Coronary artery (tissue), 2 donors: Measurements from ENCODE around the gene INKA1.
A peak's percentile ranks its signal among the peaks of the same experiment; 100 is the strongest.

Experiments used
- DNase-seq: peaks from one replicate; pipeline ENCODE4 v3.0.0-alpha.2; 2017; ENCODE audit warnings: low spot score
- H3K27ac ChIP-seq, 2 donors: fragments of 200-600 bp; sonication (generic); one replicate each; pipeline ENCODE4 v1.5.1; 2016 to 2019
- H3K4me3 ChIP-seq: fragments of 200-600 bp; sonication (generic); 2 replicates; pipeline ENCODE4 v1.5.1; 2016; ENCODE audit warnings: mild to moderate bottlenecking, moderate library complexity
- CTCF ChIP-seq: fragments of 200-600 bp; sonication (generic); IDR thresholded peaks from one replicate; pipeline ENCODE4 v1.5.1; 2019; ENCODE audit warnings: antibody characterized with exemption

Gene INKA1

GRCh38 chr3:49804141-49805041 lies 1.3 kb downstream of the INKA1 start:
- peak overlapping the region; percentile 93 for H3K4me3 ChIP-seq
- TF ChIP-seq CTCF: no peak
- H3K27ac ChIP-seq: peak overlapping the region; percentile 89 to 98
- DNase-seq: no peak

DNA sequence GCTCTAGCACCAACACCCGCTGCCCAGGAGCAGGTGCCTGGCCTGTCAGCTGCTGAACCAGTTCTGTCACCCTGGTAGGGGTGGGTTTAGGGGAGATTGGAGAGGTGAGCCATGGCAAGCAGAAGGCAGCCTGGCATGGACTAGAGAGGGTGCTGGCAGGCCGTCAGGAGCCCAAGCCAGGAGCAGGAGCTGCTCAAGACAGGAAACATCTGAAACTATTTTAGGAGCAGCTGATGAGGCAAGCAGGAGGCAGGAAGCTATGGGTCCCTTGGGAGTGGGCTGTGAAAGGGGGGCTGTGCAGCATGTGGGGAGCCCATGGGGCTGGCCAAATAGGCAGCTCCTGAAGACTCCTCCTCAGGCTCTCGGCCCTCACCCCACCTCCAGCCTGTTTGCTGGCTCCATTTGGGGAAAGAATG lies 2.3 kb downstream of the INKA1 start:
- Histone ChIP-seq H3K4me3 (peak overlapping the region; percentile 93), H3K27ac (peak overlapping the region; percentile 89 to 98)
- no peak for TF ChIP-seq CTCF
- DNase-seq: peak; percentile 96

DNA sequence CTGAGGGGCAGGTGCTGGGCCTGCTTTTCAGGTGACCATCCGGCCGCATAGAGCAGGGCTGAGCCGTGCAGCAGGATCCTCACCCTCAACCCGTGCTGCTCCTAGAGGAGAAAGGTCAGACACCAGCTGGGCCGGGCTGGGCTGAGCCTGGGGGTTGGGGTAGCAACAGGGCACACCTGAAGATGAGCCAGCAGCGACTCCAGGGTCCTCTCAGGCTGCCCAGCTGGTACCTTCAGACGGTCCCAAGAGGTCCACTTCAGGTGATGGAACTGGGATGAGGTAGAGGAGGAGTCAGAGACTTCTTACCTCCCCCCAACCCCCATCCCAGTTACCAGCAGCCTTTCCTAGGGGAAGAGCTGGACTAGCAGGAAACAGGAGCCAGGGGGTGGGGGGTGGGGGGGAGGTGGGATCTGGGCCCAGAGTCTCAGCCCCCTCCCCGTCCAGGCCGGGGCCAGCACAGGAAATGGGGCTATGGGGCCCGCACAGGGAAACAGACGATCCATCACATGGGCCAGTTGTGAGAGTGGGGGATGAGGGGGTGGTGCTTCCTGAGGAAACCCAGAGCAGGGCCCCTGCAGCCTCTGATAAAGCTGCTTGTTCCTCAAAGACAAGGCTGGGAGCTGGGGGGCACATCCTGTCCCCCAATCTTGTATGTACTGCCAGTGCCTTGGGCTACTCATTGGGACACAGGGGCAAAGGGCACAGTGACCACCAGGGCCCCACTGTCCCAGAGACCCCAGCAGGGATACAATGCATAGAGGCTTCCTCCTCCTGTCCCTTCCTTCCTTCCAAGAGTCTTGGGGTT lies 3.0 kb downstream of the INKA1 start:
- Histone ChIP-seq H3K4me3 (peak overlapping the region; percentile 26), H3K27ac (peak overlapping the region; percentile 89 to 98)
- no peak for DNase-seq
- no peak for TF ChIP-seq CTCF

DNA sequence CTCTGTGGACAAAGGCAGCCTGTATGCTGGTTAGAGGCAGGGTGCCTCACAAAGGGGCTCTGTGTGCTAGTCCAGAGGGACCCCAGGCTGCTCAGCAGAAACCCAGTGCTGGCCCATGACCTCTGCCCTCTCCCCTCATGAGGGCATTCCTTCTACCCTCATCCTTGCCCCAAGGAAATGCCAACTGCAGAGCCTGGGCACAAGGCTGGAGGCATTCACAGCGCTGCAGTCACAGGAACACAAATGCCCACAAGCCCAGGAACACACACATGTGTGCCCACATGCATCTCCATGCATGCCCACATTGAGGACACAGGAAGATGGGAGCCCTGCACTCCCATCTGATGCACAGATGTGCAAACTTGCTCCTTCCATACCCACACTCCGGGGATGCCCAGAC lies 3.8 kb downstream of the INKA1 start:
- TF ChIP-seq CTCF: no peak
- no peak overlapping the region for H3K4me3 ChIP-seq
- H3K27ac ChIP-seq: peak overlapping the region in 1 of 2 donors; percentile 98
- DNase-seq: no peak

DNA sequence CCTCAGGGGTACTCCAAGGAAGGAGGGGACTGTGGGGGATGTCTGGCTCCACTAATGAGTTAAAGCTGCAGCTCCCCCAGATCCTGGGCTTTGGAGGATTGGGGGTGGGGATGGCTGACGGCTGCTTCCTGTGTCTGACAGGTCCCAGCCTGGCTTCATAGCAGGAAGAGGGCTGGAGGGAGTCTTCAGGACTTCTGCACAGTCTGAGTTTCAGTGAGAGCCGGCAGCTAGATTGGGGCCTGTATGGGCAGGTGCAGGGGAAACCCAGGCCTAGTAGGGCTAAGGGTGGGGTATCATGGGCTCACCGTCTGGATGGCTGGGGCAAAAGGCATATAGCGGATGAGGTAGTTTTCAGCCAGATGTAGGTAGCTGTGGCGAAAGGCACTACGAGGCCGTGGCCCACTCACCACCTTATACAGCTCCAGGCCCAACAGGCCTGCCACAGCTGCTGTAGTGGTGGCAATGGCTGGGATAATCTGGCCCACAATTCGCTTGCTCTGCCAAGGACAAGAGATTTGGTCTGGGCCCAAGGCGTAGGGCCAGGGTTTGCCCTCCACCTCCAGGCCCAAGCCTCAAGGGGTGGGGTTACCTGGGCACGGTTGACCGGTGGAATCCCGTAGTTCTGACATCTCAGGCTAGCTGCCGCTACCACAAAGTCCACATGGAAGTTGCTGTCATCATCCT lies 4.5 kb downstream of the INKA1 start:
- TF ChIP-seq CTCF: no peak
- no peak for DNase-seq
- peak overlapping the region; percentile 13 to 59 for H3K27ac ChIP-seq

GRCh38 chr3:49812916-49813496 lies 9.9 kb downstream of the INKA1 start:
- no peak for TF ChIP-seq CTCF
- peak overlapping the region; percentile 74 for H3K4me3 ChIP-seq
- peak overlapping the region; percentile 67 to 85 for H3K27ac ChIP-seq
- DNase-seq: no peak

More for the DNA sequence above, 4.5 kb downstream of the INKA1 start:
- no peak overlapping the region for H3K4me3 ChIP-seq
